Hematopoietic multipotent progenitor cell treated with erythropoietin and hydrocortisone succinate and interleukin-3 and kit ligand, for 17 days (in vitro differentiated cells): ENCODE results near the gene RGL3.
"Not testable (repeated sequence)": the region's sequence is repeated elsewhere in the genome, so short reads cannot be mapped to it uniquely, and the experiment has no call there.

ENCODE experiments used
- DNase-seq: peaks from one replicate; pipeline ENCODE4 v3.0.0-alpha.2; 2015; ENCODE audit warnings: low spot score

The RGL3 gene

DNA sequence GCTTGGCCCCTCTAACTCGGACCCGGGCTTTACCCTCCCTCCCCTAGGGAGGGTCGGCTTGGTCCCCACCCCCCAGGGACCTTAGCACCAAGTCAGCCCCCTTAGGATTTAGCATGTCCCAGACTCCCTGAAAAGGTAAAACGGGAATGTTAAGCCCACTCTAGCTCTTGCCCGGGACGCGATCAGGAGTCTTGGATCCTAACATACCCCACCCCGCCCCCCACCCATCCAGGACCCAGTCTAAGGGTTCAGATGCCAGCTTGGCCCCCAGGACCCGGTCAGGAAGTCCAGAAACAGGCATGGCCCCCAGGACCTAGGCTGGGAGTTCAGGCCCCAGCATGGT is 35.4 kb downstream of the RGL3 start:
- no peak for DNase-seq

- peak; percentile 88 for DNase-seq
These were observed 36.0 kb downstream of the RGL3 start for GRCh38 chr19:11382898-11383705.

- peak; percentile 96 for DNase-seq
These were observed 38.2 kb downstream of the RGL3 start for GRCh38 chr19:11380653-11381537.

- DNase-seq = no peak
These were observed 39.2 kb downstream of the RGL3 start for GRCh38 chr19:11379857-11380350.

DNA sequence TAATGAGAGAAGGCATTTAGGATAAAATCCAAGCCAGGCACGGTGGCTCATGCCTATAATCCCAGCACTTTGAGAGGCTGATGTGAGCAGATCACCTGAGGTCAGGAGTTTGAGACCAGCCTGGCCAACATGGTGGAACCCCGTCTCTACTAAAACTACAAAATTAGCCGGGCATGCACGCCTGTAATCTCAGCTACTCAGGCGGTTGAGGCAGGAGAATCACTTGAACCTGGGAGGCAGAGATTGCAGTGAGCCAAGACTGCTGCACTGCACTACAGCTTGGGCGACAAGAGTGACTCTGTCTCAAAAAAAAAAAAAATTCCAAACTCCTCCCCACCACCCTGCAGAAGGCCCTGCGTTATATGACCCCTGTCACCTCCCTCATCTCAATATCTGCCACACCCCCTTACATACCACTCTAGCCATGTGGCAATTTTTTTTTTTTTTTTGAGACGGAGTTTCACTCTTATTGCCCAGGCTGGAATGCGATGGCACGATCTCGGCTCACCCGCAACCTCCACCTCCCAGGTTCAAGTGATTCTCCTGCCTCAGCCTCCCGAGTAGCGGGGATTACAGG is 39.8 kb downstream of the RGL3 start:
- not testable (repeated sequence) for DNase-seq

- peak; percentile 54 for DNase-seq
These were observed 40.6 kb downstream of the RGL3 start for GRCh38 chr19:11378319-11379189.

DNA sequence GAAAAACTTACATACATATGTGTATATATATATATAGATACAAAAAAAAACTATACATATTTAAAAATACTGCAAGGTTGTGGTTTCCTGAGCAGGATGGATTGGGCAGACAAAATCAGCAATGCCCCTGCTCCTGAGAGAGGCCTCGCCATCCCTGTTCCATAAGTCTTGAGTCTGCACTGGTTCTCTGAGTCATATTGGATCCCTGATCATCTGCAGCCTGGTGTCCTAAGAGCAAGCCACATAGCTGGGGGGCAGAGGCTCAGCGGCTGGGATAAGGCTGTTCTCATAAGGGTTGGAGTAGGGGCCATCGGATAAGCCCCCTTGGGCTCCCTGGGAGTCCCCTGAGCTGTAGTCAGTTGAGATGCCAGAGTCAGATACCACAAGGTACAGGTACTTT is 41.4 kb downstream of the RGL3 start:
- DNase-seq = no peak

DNA sequence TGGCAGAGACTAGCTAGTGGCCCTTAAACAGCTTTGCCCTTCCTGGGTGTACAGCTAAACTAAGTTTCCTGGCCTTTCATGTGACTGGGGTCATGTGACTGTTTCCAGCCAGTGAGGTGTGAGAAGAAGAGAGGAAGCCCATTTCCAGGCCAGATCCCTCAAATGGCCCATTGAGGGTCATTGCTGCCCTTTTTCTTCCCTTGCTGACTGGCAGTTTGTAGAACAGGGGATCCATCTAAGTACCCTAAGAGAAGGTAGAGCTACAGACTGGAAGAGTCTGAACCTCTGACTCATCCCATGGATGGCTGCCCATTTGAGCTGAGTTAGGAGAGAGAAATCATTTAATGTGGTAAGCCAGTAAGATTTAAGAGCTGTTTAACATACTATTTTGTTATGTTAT is 41.9 kb downstream of the RGL3 start:
- DNase-seq = peak; percentile 63

- DNase-seq = no peak
These were observed 43.8 kb downstream of the RGL3 start for GRCh38 chr19:11375143-11375948.

DNA sequence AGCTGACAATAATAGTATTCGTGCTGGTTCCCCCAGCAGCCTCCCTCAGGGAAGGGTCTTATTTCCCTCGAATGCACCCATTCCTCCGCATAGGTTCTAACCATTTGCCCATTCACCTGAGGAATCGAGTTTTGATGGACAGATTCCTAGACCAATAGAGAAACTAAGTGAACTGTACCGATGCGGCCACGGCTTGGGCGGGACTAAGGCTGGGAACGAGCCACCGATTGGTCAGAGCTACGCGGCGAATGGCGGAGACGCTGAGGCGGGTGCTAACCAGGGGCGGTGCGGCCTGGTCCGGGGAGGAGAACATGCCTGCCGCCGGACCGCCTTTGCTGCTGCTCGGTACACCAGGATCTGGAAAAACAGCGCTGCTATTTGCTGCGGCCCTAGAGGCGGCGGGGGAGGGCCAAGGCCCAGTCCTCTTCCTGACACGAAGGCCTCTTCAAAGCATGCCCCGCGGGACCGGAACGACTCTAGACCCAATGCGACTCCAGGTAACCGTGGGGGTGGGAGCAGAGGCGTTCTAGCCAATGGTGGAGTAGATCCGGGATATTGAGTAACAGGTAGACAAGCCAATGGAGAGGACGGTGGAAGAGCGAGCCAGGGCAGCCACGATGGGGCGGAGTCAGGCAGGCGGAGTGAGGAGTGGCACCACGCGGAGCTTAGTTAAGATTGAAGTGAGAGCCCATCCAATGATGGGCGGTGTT is 44.5 kb downstream of the RGL3 start, which contains the start of gene SWSAP1:
TSS of gene SWSAP1 (plus strand) at position 234 of the 710 bp plus-strand sequence. CDS start at position 249, 15 bp downstream.
- DNase-seq = peak; percentile 99

- no peak for DNase-seq
These were observed 45.2 kb downstream of the RGL3 start for GRCh38 chr19:11373885-11374432.

DNA sequence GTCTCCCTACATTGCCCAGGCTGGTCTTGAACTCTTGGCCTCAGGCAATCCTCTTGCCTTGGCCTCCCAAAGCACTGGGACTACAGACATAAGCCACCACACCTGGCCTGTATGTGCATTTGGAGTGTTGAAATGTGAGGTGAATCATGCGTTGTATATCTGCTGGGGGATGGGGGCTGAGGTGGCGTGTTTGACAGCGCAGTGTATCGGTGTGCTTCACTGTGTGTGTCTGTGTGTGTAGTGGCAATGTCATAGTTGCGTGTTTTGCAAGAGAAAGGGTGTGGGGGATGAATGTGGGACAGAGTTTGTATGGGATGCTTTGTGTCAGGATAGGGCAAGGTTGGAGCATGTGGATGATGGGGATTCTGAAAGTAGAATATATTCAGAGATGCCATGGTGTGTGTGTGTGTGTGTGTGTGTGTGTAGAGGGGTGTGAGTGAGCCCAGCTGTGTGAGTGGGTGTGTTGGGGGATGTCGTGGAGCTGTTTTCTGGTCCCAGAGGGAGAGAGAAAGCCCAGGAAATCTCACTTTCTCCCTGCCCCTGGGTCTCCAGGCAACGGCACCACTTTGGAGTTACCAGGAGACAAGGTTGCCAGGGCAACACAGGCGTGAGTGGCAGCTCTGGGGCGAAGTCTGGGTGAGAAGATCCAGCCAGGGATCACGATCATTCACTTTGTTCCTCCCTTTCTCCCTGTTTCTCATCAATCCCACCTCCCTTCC is 45.8 kb downstream of the RGL3 start:
- DNase-seq = peak; percentile 51

GRCh38 chr19:11370744-11371143 is 48.4 kb downstream of the RGL3 start:
- no peak for DNase-seq

- DNase-seq = no peak
These were observed 51.6 kb downstream of the RGL3 start for GRCh38 chr19:11367528-11367927.

DNA sequence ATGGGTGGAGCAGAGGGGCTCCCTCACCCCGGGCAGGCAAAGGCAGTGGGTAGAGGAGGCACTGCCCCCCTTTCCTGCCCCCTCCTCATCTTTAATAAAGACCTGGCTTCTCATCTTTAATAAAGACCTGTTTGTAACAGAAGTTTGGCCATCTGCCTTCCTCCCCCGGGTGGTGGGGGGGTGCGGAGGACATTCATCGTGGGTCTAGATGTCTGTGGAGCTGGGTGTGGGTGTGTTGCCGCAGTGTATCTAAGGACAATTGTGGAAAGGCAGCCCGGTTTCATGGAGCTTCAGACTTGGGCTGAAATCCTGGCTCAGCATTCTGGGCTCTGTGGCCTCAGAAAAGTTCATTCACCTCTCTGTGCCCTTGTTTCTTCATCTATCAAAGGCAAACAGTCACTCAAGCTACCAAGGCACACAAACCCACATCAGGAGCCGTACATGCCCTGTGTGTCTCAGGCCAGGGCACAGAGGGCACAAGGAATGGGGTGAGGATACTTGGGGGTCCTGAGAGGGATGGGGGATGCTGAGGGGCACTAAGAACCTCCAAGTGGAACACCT is 53.5 kb downstream of the RGL3 start:
- DNase-seq = no peak

DNA sequence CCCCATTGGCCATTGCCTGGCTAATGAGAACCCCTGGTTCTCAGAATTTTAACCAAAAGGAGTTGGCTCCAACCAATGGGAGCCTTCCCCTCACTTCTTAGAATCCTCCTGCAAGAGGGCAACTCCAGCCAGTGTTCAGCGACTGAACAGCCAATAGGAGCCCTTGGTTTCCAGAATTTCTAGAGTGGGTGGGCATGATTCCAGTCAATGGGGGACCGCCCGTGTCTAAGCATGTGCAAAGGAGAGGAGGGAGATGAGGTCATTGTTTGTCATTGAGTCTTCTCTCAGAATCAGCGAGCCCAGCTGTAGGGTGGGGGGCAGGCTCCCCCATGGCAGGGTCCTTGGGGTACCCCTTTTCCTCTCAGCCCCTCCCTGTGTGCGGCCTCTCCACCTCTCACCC is 54.2 kb downstream of the RGL3 start:
- no peak for DNase-seq

DNA sequence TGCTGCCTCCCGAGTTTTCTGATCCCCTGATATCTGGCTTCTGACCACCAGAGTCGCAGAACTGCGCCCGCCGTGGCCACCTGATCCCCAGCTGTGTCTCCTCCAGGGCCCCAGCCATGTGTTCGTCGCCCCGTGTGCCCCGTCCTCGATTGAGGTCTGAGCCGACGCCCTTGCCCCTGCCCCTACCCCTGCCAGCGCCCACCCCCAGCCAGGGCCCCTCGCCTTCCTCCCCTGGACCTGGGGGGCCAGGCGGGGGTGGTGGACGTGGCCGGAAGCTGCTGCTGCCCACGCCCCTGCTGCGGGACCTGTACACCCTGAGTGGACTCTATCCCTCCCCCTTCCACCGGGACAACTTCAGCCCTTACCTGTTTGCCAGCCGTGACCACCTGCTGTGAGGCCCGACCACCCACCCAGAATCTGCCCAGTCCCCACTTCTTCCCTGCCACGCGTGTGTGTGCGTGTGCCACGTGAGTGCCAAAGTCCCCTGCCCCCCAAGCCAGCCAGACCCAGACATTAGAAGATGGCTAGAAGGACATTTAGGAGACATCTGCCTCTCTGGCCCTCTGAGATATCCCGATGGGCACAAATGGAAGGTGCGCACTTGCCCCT is 54.7 kb downstream of the RGL3 start:
- DNase-seq = no peak

DNA sequence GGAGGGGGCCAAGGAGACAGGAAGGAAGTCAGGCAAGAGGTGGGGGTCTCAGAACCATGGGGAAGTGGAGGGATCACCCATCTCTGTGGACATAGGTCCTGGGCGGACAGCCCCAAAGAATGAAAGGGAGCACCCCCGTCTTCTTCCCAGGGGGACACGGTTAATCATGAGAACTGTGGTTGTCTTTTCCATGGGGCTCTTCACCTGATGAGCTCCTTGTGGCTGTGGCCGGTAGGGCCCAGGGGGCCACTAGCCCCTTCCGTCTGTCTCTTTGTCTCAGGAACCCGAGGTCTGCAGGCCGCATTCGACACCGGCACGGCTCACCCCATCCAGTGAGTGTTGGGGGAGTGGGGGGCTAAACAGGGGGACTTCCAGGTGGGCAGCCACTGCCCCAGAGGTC is 55.2 kb downstream of the RGL3 start:
- no peak for DNase-seq
